GM12892 (cell line): Measurements from ENCODE around the gene CDC42BPB.

ENCODE experiments used
- POLR2A ChIP-seq: IDR thresholded peaks from 2 replicates; pipeline ENCODE4 v1.6.1; 2011; ENCODE audit warnings: low read depth, low read length, control low read depth
- TAF1 ChIP-seq: IDR thresholded peaks from 2 replicates; pipeline ENCODE4 v1.6.1; 2011; ENCODE audit warnings: low read depth, mild to moderate bottlenecking, control low read depth, low read length, borderline replicate concordance

- TF ChIP-seq POLR2A (no peak), TAF1 (no peak)
Observed at GRCh38 chr14:103009559-103009958, 47.8 kb downstream of the CDC42BPB start.
